HL-60 (cell line): Measurements from ENCODE around the gene RAB1B.

Experiments used
- GABPA ChIP-seq: IDR thresholded peaks from 2 replicates; pipeline ENCODE4 v1.6.1; 2012; ENCODE audit warnings: low read depth
- POLR2AphosphoS5 ChIP-seq: IDR thresholded peaks from 2 replicates; pipeline ENCODE4 v1.6.1; 2012; ENCODE audit warnings: low read depth
- SPI1 ChIP-seq: IDR thresholded peaks from 2 replicates; pipeline ENCODE4 v1.6.1; 2012; ENCODE audit warnings: low read depth, mild to moderate bottlenecking, borderline replicate concordance
- TF ChIP-seq, protein P1 (sequence below): IDR thresholded peaks from one replicate; pipeline ENCODE4 v1.5.1; 2011; ENCODE audit warnings: low read length, control low read depth, inconsistent platforms; ENCODE audit not compliant: insufficient read depth
- TF ChIP-seq, protein P2 (sequence below): IDR thresholded peaks from 2 replicates; pipeline ENCODE4 v1.6.1; 2012; ENCODE audit warnings: low read depth; ENCODE audit not compliant: insufficient replicate concordance

DNA sequence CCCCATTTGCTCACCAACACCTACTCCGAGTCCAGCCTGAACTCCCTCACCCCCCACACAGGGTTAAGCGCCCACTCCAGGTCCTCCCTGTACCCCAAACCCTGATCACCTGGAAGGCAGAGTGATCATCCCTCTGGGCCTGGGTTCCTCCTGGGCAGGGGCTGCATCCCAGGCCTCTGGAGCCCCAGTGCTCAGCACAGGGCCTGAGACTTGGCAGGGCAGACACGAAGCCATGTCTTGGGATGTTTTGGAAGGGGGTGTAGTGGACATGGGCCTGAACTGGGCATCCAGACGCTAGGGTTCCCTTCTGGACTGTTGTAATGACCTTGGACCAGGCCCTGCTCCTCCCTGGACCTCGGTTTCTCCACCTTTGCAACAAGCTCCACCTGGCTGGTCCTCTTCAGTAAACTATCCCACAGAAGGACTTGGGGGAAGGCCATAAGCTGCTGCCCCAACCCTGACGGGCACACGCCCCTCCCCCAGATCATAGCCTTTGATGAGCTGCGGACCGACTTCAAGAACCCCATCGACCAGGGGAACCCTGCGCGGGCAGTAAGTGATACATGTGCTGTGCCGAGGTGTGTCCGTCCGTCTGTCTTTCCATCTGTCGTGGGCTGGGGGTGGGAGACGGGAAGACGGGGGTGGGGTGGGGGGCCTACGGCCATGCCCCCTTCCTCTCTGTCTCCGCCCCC lies 13.5 kb downstream of the RAB1B start:
- TF ChIP-seq, protein P1, sequence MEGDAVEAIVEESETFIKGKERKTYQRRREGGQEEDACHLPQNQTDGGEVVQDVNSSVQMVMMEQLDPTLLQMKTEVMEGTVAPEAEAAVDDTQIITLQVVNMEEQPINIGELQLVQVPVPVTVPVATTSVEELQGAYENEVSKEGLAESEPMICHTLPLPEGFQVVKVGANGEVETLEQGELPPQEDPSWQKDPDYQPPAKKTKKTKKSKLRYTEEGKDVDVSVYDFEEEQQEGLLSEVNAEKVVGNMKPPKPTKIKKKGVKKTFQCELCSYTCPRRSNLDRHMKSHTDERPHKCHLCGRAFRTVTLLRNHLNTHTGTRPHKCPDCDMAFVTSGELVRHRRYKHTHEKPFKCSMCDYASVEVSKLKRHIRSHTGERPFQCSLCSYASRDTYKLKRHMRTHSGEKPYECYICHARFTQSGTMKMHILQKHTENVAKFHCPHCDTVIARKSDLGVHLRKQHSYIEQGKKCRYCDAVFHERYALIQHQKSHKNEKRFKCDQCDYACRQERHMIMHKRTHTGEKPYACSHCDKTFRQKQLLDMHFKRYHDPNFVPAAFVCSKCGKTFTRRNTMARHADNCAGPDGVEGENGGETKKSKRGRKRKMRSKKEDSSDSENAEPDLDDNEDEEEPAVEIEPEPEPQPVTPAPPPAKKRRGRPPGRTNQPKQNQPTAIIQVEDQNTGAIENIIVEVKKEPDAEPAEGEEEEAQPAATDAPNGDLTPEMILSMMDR: no peak
- TF ChIP-seq, protein P2, sequence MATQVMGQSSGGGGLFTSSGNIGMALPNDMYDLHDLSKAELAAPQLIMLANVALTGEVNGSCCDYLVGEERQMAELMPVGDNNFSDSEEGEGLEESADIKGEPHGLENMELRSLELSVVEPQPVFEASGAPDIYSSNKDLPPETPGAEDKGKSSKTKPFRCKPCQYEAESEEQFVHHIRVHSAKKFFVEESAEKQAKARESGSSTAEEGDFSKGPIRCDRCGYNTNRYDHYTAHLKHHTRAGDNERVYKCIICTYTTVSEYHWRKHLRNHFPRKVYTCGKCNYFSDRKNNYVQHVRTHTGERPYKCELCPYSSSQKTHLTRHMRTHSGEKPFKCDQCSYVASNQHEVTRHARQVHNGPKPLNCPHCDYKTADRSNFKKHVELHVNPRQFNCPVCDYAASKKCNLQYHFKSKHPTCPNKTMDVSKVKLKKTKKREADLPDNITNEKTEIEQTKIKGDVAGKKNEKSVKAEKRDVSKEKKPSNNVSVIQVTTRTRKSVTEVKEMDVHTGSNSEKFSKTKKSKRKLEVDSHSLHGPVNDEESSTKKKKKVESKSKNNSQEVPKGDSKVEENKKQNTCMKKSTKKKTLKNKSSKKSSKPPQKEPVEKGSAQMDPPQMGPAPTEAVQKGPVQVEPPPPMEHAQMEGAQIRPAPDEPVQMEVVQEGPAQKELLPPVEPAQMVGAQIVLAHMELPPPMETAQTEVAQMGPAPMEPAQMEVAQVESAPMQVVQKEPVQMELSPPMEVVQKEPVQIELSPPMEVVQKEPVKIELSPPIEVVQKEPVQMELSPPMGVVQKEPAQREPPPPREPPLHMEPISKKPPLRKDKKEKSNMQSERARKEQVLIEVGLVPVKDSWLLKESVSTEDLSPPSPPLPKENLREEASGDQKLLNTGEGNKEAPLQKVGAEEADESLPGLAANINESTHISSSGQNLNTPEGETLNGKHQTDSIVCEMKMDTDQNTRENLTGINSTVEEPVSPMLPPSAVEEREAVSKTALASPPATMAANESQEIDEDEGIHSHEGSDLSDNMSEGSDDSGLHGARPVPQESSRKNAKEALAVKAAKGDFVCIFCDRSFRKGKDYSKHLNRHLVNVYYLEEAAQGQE: no peak
- TF ChIP-seq POLR2AphosphoS5 (no peak), GABPA (no peak), SPI1 (no peak)
